ENCODE measurements around the gene TMEM169.
A peak's percentile ranks its signal among the peaks of the same experiment; 100 is the strongest.

The TMEM169 gene

DNA sequence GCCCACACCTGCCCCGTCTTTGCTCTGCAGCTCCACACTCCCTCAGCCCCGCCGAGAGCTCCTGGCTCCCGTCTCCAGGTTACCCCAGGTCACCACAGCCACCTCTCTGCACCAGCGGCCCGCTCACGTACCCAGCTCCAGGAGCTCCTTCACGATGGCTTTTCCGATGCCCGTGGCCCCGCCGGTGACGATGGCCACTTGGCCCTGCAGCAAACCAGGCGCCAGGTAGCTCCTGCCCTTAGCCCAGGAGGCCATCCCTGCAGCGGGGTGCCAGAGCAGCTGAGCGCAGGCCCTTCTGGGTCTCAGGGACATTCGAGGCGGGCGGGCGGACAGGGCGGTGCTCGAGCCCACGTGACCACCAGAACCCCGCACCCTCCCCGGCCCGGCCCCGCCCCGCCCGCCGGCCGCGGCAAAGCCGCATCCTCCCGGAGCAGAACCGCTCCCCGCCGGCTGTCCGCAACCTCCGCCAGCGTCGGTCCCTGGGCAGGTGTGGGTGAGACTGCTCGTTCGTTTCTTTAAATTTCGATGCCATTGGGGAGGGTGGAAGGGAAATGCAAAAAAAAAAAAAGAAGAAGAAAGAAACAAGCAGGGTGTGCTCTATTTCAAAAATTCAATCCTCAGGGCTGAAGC, at the start of gene TMEM169, which contains the start of gene PECR:
Gene TMEM169 (plus strand): TSS at position 433 of the 630 bp plus-strand sequence. CDS start 14,045 bp downstream, outside the sequence.
Gene PECR (minus strand): TSS at position 323 of the 630 bp plus-strand sequence. CDS start 68 bp downstream, at position 255.
- peak; percentile 68 to 72 for DNase-seq

DNA sequence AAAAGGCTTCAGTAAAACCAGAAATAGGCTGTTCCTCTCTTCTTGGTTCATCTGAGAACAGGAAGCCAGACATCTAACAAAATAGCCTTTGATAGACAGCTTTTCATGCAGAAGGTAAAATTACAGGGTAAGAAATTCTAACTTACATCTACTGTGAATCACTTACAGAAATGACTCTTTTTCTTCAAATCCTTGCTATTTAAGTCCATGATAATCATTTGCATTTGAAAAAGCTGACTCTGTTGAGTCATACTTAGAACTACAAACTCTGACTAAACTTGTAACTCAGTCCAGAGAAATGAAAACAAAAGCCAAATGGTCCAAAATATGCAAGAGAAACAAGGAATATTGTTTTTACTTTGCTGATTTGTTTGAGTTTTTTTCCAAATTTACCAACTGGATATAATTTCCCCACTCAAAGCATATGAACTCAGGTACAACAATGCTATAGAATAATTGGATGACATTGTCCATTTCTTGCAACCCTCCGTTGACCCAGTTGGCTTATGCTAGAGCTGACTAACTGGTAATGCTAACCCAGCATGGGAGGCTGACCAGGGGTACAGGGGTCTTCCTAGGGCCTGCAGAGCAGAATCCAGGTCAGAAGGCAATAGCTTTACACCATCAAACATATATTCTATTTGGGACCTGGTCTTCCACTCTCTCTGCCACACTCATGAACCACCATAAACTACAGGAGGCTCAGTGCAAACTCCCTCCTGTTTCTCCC, 49.6 kb upstream of the TMEM169 start:
- no peak for DNase-seq

DNA sequence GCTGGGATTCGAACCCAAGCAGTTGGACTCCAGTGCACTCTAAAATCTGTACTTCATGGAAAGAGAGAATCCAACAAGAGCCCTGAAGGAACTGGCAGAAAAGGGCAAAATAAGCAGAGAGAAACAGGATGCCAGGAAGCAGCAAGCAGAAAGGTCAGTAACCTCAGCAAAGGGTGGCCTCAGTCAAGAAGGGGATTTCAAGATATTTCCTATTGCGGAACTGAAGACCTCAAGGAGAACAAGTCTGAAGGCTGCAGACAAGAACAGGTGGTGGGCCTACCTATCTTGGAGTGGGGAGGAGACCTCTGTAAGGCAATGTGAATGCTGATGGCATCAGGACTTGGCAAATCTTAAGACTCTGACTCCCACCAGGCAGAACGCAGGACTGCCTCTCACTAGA, 48.3 kb upstream of the TMEM169 start:
- DNase-seq: no peak

GRCh38 chr2:216034065-216034464, 47.7 kb upstream of the TMEM169 start:
- peak; percentile 20 to 65 for DNase-seq

- DNase-seq: no peak
Measured at GRCh38 chr2:216039918-216040317, 41.8 kb upstream of the TMEM169 start.

DNA sequence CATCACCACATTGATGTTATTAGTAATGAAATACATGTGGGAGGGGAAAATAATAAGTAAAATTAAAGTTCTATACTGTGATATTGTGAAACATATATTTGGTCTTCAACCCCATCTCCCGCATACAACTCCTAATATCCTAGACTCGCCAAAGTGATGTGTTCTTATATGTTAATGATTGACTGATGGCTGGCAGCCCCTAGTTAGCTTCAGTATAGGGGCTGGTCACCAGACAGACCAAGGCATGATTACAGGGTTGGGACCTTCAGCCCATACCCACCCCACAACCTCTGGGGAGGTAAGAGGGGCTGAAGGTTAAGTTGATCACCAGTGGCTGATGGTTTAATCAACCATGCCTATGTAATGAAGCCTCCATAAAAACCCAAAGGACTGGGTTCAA, 40.3 kb upstream of the TMEM169 start:
- DNase-seq: no peak

GRCh38 chr2:216043949-216044348, 37.8 kb upstream of the TMEM169 start:
- no peak for DNase-seq

- DNase-seq: no peak
Measured at GRCh38 chr2:216044883-216045486, 36.7 kb upstream of the TMEM169 start.

GRCh38 chr2:216047397-216047796, 34.3 kb upstream of the TMEM169 start:
- DNase-seq: no peak

GRCh38 chr2:216049452-216049851, 32.3 kb upstream of the TMEM169 start:
- DNase-seq: no peak

- DNase-seq: no peak
Measured at GRCh38 chr2:216051350-216051749, 30.4 kb upstream of the TMEM169 start.

DNA sequence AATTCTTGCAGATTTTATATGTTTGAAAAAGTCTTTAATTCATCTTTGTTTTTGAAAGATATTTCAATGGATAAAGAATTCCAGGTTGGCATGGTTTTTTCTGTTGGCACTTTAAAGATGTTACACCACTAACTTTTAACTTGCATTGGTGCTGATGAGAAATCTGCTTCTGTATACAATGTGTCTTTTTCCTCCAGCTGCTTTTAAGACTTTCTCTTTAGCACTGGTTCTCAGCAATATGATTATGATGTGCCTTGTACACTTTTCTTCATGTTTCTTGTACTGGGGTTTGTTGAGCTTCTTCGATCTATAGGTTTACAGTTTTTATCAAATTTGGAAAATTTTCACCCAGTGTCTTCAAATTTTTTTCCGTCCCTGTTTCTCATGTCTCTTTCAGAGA, 29.3 kb upstream of the TMEM169 start:
- DNase-seq: no peak

GRCh38 chr2:216055680-216056079, 26.0 kb upstream of the TMEM169 start:
- no peak for DNase-seq

DNA sequence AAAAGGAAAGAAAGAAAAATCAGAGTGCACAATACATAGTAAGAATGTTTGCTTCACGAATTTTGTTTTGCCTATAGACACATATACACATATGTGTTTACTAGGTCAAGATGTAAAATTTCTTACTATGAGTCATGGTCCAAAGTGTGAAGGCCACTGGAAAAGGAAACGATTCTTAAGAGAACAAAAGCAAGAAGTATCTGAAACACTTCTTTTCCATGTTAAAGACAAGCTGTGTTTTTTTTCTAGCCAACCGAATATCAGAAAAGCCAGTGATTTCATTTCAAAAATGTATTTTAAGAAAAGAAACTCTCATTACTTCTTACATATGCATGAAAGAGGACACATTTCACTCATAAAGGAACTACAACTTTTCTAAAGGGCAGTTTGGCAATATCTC, 25.0 kb upstream of the TMEM169 start:
- DNase-seq: no peak

DNA sequence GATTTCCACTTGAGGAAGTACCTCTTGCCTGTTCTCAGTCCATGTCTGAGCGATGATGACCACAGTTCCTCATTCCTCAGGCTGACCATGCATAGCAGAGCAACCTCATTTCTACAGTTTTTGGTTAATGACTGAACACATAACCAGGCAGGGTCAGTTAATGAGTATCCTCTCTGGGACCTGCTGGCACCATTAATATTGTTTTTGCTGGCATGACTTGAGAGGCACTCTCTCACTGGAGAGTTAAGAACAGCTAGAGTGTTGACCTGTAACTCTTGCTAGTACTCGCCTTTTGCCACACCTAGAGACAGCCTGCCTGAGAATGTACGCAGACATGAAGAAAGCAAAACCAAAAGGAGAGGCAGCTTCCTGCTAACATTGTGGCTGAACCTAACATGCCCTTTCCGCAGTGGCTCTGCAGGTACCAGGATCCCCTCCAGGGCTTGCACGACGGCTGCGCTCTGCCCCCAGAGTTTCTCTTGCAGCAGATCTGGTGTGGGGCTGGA, 24.0 kb upstream of the TMEM169 start:
- no peak for DNase-seq

DNA sequence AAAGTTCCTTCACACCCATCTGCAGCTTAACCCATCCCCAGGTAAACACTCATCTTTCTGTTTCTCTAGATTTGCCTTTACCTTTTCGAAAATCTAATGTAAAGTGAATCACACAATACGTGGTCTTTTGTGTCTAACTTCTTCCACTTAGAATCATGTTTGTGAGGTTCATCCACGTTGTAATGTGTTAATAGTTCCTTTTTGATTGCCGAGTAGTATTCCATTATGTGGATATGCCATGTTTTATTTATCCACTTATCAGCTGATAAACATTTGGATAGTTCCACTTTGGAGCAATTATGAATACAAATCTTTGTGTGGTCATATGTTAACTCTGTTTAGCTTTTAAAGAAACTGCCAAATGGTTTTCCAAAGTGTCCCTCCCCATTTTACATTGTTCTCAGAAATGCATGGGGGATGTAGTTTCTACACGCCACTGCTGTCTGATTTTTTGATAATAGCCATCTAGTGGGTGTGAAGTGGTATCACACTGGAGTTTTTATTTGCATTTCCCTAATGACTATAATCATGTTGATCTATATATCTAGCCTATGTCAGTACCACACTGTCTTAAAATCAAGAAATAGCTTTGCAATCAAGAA, 22.4 kb upstream of the TMEM169 start:
- DNase-seq: no peak

DNA sequence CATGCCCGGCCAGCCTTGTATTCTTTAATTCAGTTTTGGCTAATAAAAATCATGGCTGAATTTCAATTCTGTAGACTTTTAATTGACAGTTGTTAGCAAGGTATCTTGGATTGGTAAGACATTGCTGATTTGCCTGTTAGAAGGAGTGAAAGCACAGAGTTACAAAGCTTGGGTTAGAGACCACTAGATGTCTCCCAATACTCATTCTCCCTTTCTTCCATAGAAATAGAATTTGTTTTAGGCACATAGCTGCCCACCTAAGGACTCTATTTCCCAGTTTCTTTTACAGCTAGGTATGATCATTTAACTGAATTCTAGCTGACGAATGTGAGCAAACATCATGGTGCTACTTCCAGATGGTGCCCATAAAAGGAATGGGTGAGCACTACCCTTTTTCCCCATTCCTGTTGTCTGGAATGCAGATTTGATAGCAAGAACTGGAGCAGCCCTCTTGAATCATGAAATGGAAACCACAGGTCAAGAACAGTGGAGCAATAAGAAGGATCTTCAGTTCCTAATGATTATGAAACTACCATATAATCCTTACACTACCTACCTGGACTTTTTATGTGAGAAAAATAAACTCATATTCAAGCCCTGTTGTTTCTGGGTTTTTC, 17.6 kb upstream of the TMEM169 start:
- DNase-seq: peak in 1 of 2 experiments; percentile 19

DNA sequence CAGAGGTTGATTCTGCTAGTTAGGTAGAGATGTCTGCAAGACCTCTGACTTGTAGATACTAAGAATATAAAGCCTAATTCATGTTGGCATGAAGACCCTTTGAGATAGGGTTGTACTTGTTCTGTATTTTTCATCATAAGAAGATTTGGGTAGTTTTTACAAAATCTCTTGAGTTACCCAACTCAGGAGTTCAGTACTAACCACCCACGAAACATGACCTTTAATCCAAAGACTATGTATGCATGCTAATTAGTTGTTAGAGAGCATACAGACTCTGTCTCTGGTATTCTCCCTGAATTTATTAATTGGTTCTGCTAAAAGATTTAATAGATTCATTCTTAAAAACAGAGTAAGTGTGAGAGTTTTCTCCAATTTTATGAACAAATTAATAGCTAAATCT, 17.1 kb upstream of the TMEM169 start:
- DNase-seq: no peak

DNA sequence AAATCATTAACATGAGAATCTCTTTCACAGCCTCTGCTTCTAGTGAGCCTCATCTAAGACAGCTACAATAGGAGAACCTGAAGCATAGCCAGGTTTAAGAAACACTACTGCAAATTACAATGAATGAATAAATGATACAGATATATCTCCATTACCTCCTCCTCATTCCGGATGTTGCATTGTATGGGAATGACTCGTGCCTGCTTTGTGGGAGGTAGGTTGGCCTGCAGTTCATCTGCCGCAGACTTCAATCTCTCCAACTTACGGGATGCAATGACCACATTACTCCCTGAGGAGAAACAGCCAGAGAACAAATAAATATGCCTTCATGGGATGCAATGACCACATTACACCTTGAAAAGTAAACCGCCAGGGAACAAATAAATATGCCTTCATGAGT, 15.5 kb upstream of the TMEM169 start:
- DNase-seq: no peak

DNA sequence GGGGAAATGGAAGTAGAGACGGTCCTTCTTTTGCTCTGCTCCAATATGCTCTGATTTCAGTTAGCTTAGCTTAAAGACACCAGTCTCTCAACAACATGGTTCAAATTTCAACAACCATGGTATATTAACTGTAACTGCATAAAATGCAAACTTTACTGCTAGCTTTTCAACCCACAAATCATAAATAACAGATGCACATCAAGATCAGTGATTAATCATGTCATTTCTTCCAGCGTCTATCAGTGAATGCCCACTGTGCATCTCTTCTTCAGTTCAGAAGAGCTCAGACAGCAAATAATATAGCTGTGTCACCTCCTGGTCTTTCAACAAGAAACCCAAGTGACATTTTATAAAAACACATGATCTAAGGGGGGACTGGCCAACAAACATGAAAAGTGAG, 12.7 kb upstream of the TMEM169 start:
- no peak for DNase-seq

DNA sequence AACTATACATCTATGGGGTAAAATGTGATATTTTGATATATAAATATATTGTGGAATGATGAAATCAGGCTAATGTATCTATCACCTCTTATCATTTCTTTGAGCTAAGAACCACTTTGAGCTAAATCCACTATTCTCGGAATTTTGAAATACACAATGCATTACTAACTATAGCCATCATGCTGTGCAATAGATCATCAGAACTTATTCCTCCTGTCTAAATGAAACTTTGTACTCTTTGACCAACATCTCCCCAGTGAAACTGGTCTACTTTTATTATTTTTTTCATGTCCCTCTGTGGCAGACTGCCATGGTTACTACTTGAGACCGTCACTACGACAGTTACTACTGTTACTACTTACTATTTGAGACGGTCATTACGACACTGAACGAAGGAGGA, 11.5 kb upstream of the TMEM169 start:
- no peak for DNase-seq

GRCh38 chr2:216071111-216071851, 10.4 kb upstream of the TMEM169 start:
- no peak for DNase-seq

All from NCI-H524 (cell line).